HepG2 (cell line): ENCODE results near the gene ABI3. TPM values are rescaled to one million over a fixed set of nuclear protein-coding genes. Genes with fewer than 3 reads are reported as not detected.
A peak's percentile ranks its signal among the peaks of the same experiment; 100 is the strongest.

Experiments used
- ATAC-seq: fragments of 200-7000 bp; cut with Tn5 transposase; 3 replicates; pipeline ENCODE4 v1.9.1; 2020; ENCODE audit warnings: mild to moderate bottlenecking, moderate library complexity
- Bru-seq: library from RNA; stranded (reverse); fragments of 400-500 nt; gene quantifications from one replicate; lab custom pipeline; 2021; lab: Mats Ljungman, UMichigan
- BruChase-seq, 2 experiments: library from RNA; stranded (reverse); fragments of 400-500 nt; gene quantifications; one replicate each; lab custom pipeline; 2021; lab: Mats Ljungman, UMichigan
- BruUV-seq: library from RNA; stranded (reverse); fragments of 400-500 nt; replicated peaks from 2 replicates; lab custom pipeline; 2021; lab: Mats Ljungman, UMichigan
- CTCF ChIA-PET: fragments of 300-600 bp; formaldehyde crosslinking; extraction: SDS; loops from one replicate; lab custom pipeline; 2021; ENCODE audit warnings: low total read pairs, inconsistent platforms, low intra/inter-chr PET ratio; lab: Yijun Ruan, JAX
- POLR2A ChIA-PET: fragments of 350-600 bp; sonication (Branson Sonifier 250); formaldehyde crosslinking; loops from one replicate; lab custom pipeline; 2020; ENCODE audit warnings: antibody characterized with exemption, inconsistent platforms; lab: Yijun Ruan, JAX
- DNase-seq: peaks from one replicate; pipeline ENCODE4 v3.0.0-alpha.2; 2015; ENCODE audit warnings: low spot score
- FAIRE-seq: peaks from 3 replicates; lab custom pipeline; 2011; peaks lifted over from hg19 to GRCh38; lab: Jason Lieb, UNC
- H2AFZ ChIP-seq: one replicate; pipeline ENCODE4 v1.6.1; 2011; ENCODE audit warnings: low read length, inconsistent platforms
- H3K27ac ChIP-seq: fragments of 300-600 bp; 3 replicates; pipeline ENCODE4 v1.8.0; 2011; ENCODE audit warnings: mixed run types, mild to moderate bottlenecking, mixed read lengths, low read length, inconsistent platforms; ENCODE audit not compliant: insufficient read depth; ENCODE audit errors: extremely low read length
- H3K27me3 ChIP-seq, 2 experiments: fragments of 200-600 bp in 1 of 2; 2 replicates in 1 of 2; 3 replicates in 1 of 2; pipeline versions ENCODE4 v1.6.0 to v1.8.0; 2011; ENCODE audit warnings: low read length in 2 of 2, mild to moderate bottlenecking in 2 of 2, moderate library complexity in 2 of 2, inconsistent platforms in 1 of 2; ENCODE audit not compliant: insufficient read depth in 2 of 2, control insufficient read depth in 1 of 2
- H3K36me3 ChIP-seq, 2 experiments: fragments of 200-600 bp in 1 of 2; replicated peaks in 1 of 2; 2 replicates in 1 of 2; 3 replicates in 1 of 2; pipeline versions ENCODE4 v1.5.1 to v1.8.0; 2011; ENCODE audit warnings: low read length in 2 of 2, inconsistent platforms in 1 of 2; ENCODE audit not compliant: insufficient read depth in 2 of 2, control insufficient read depth in 1 of 2
- H3K4me1 ChIP-seq: 2 replicates; pipeline ENCODE4 v1.5.1; 2012; ENCODE audit warnings: low read length, inconsistent platforms; ENCODE audit not compliant: insufficient read depth
- H3K4me2 ChIP-seq: 2 replicates; pipeline ENCODE4 v1.6.0; 2011; ENCODE audit warnings: low read depth, low read length, inconsistent platforms
- H3K4me3 ChIP-seq, 3 experiments: fragments of 200-600 bp in 1 of 3; sonication (generic), shearing (Covaris generic) in 1 of 3; replicated peaks in 1 of 3; 2 replicates each; pipeline ENCODE4 v1.5.1; 2011 to 2016; ENCODE audit warnings: low read length in 3 of 3, inconsistent platforms in 2 of 3, low read depth in 2 of 3, mild to moderate bottlenecking in 2 of 3, control low read depth in 1 of 3, mixed read lengths in 1 of 3; ENCODE audit not compliant: insufficient read depth in 1 of 3
- H3K79me2 ChIP-seq: one replicate; pipeline ENCODE4 v1.6.1; 2011; ENCODE audit warnings: low read length, inconsistent platforms; ENCODE audit not compliant: insufficient read depth
- H3K9ac ChIP-seq: 2 replicates; pipeline ENCODE4 v1.6.0; 2011; ENCODE audit warnings: mild to moderate bottlenecking, low read depth, low read length, inconsistent platforms; ENCODE audit not compliant: insufficient read depth
- H3K9me3 ChIP-seq: 2 replicates; pipeline ENCODE4 v1.5.1; 2012; ENCODE audit warnings: mild to moderate bottlenecking, low read length
- H4K20me1 ChIP-seq: 2 replicates; pipeline ENCODE4 v1.6.0; 2011; ENCODE audit warnings: inconsistent platforms, mild to moderate bottlenecking, low read length, moderate library complexity; ENCODE audit not compliant: insufficient read depth
- HMGA1 ChIP-seq: sonication (generic); formaldehyde crosslinking; conservative IDR thresholded peaks from 2 replicates; pipeline ENCODE4 v1.4.0; 2020; ENCODE audit warnings: missing genetic modification reagents
- JUNB ChIP-seq: sonication (generic); formaldehyde crosslinking; IDR thresholded peaks from 2 replicates; pipeline ENCODE4 v1.8.0; 2022; ENCODE audit warnings: missing genetic modification reagents, mild to moderate bottlenecking, borderline replicate concordance
- SALL1 ChIP-seq: sonication (generic); formaldehyde crosslinking; IDR thresholded peaks from 2 replicates; pipeline ENCODE4 v1.8.0; 2022; ENCODE audit warnings: mild to moderate bottlenecking, missing genetic modification reagents
- SNAI1 ChIP-seq: sonication (generic); formaldehyde crosslinking; IDR thresholded peaks from 2 replicates; pipeline ENCODE4 v1.5.0; 2020; ENCODE audit warnings: mild to moderate bottlenecking, missing genetic modification reagents, borderline replicate concordance
- TBX2 ChIP-seq: sonication (generic); formaldehyde crosslinking; IDR thresholded peaks from 2 replicates; pipeline ENCODE4 v1.5.0; 2020; ENCODE audit warnings: missing genetic modification reagents, mild to moderate bottlenecking, borderline replicate concordance
- XRCC5 ChIP-seq: fragments of 200-400 bp; formaldehyde crosslinking; optimal IDR thresholded peaks from 2 replicates; pipeline ENCODE3; 2017; ENCODE audit warnings: mild to moderate bottlenecking, low read length
- ZBTB10 ChIP-seq: sonication (generic); formaldehyde crosslinking; IDR thresholded peaks from 2 replicates; pipeline ENCODE4 v1.4.0; 2020; ENCODE audit warnings: missing genetic modification reagents, borderline replicate concordance
- ZC3H4 ChIP-seq: sonication (generic); formaldehyde crosslinking; IDR thresholded peaks from 2 replicates; pipeline ENCODE4 v1.4.0; 2020; ENCODE audit warnings: missing genetic modification reagents, borderline replicate concordance
- ZFP91 ChIP-seq: sonication (generic); formaldehyde crosslinking; IDR thresholded peaks from 2 replicates; pipeline ENCODE4 v1.9.0; 2022; ENCODE audit warnings: missing genetic modification reagents, mild to moderate bottlenecking, borderline replicate concordance
- ZNF362 ChIP-seq: sonication (generic); formaldehyde crosslinking; IDR thresholded peaks from 2 replicates; pipeline ENCODE4 v1.4.0; 2020; ENCODE audit warnings: missing genetic modification reagents, mild to moderate bottlenecking, borderline replicate concordance
- ZNF576 ChIP-seq: sonication (generic); formaldehyde crosslinking; IDR thresholded peaks from 2 replicates; pipeline ENCODE4 v1.4.0; 2020; ENCODE audit warnings: mild to moderate bottlenecking, missing genetic modification reagents
- ZNF777 ChIP-seq: sonication (generic); formaldehyde crosslinking; IDR thresholded peaks from 2 replicates; pipeline ENCODE4 v1.4.0; 2020; ENCODE audit warnings: missing genetic modification reagents
- WGBS: methylation state at CpG from one replicate; pipeline ENCODE4 v1.1.6; 2017; ENCODE audit warnings: low lambda C conversion rate; 5-methylcytosine and 5-hydroxymethylcytosine counted together
- in situ Hi-C: cut with HindIII; loops from 2 replicates; pipeline ENCODE4 v1.10.0; 2017; ENCODE audit warnings: low pct_unique_long_range_greater_than_20kb; ENCODE audit not compliant: extremely low pct_ligation_motif_present
- intact Hi-C: fragments of 100-400 bp; cut with micrococcal nuclease; formaldehyde crosslinking; loops from one replicate; pipeline ENCODE4 v1.10.0; 2022; ENCODE audit not compliant: unreplicated experiment
- long read RNA-seq, 2 experiments: library from RNA in 1 of 2; library from polyadenylated mRNA in 1 of 2; stranded (forward) in 1 of 2; unstranded in 1 of 2; transcript quantifications; one replicate each; pipeline ENCODE4 v2.0.0, GENCODE V29; 2019 to 2022
- polyA minus RNA-seq, 3 experiments: library from RNA; depleted of rRNA, polyadenylated mRNA; stranded (reverse); fragments of >200 nt; gene quantifications; 2 replicates each; pipeline ENCODE4 v1.2.3, GENCODE V29; 2011; ENCODE audit warnings: low replicate concordance in 1 of 3
- polyA plus RNA-seq, 8 experiments: library from polyadenylated mRNA; depleted of rRNA in 3 of 8; stranded (reverse) in 7 of 8; unstranded in 1 of 8; fragments of >200 nt; fragmentation: Illumina TruSeq in 4 of 8; extraction: Trizol in 4 of 8; gene quantifications; 2 replicates each; pipeline versions ENCODE4 v1.2.1 to v1.2.3, GENCODE V29; 2011 to 2016; ENCODE audit warnings: low read depth in 4 of 8, missing spikeins in 1 of 8, mixed read lengths in 1 of 8; ENCODE audit not compliant: insufficient read depth in 1 of 8
- total RNA-seq, 5 experiments: library from RNA; depleted of rRNA; stranded (reverse); fragments of >200 nt; fragmentation: Illumina TruSeq; extraction: Trizol; gene quantifications; 2 replicates each; pipeline ENCODE4 v1.2.3, GENCODE V29; 2016; ENCODE audit warnings: low read depth in 1 of 5

Gene ABI3
- total RNA-seq (2016; rRNA removed; fragmentation: Illumina TruSeq; extraction: Trizol) (not detected in 2 replicates), polyA plus RNA-seq (2011; rRNA removed) (not detected in 2 replicates), polyA minus RNA-seq (2011; rRNA and poly(A)+ RNA removed; ENCODE audit: low replicate concordance) (not detected in 2 replicates), Bru-seq, nascent RNA (percentile 7 among the genes with signal in this experiment), BruChase-seq, experiment 1, labeled RNA remaining after a 6-hour chase (not detected), BruChase-seq, experiment 2, labeled RNA remaining after a 2-hour chase (percentile 7 among the genes with signal in this experiment)
- total RNA-seq (2016; cell fraction: cytosol; rRNA removed; fragmentation: Illumina TruSeq; extraction: Trizol; ENCODE audit: low read depth) = not detected in 2 replicates
- total RNA-seq (2016; cell fraction: insoluble cytoplasmic fraction; rRNA removed; fragmentation: Illumina TruSeq; extraction: Trizol) = not detected in 2 replicates
- not detected in 2 replicates for total RNA-seq (2016; cell fraction: membrane; rRNA removed; fragmentation: Illumina TruSeq; extraction: Trizol)
- not detected in 2 replicates for total RNA-seq (2016; cell fraction: nucleus; rRNA removed; fragmentation: Illumina TruSeq; extraction: Trizol)
- 0.04 TPM in 1 of 2 replicates, not detected in the other for polyA plus RNA-seq (2011; cell fraction: cytosol; rRNA removed)
- not detected in 2 replicates for polyA plus RNA-seq (2011; cell fraction: nucleus; rRNA removed)
- polyA plus RNA-seq (2012) = not detected in 2 replicates
- polyA plus RNA-seq (2016; cell fraction: cytosol; fragmentation: Illumina TruSeq; extraction: Trizol; ENCODE audit: low read depth) = not detected in 2 replicates
- polyA plus RNA-seq (2016; cell fraction: insoluble cytoplasmic fraction; fragmentation: Illumina TruSeq; extraction: Trizol; ENCODE audit: low read depth) = not detected in 2 replicates
- not detected in 2 replicates for polyA plus RNA-seq (2016; cell fraction: membrane; fragmentation: Illumina TruSeq; extraction: Trizol; ENCODE audit: low read depth)
- polyA plus RNA-seq (2016; cell fraction: nucleus; fragmentation: Illumina TruSeq; extraction: Trizol; ENCODE audit: insufficient read depth, low read depth) = not detected in 2 replicates
- polyA minus RNA-seq (2011; cell fraction: cytosol; rRNA and poly(A)+ RNA removed) = not detected in 2 replicates
- polyA minus RNA-seq (2011; cell fraction: nucleus; rRNA and poly(A)+ RNA removed) = not detected in 2 replicates
- long read RNA-seq, experiment 1 = 0 reads
- long read RNA-seq, experiment 2 = 0 reads

- Histone ChIP-seq H3K36me3 (no peaks in the 10 kb centered on the region), H3K27me3 (peaks cover 9 to 82% of the 10 kb centered on the region in 2 experiments), H2AFZ (no peak within 1 kb of the TSS), H3K4me2 (no peak within 1 kb of the TSS), H3K4me1 (no peaks in the 10 kb centered on the region), H3K9ac (no peak within 1 kb of the TSS), H3K4me3 (no peak within 1 kb of the TSS), H3K27ac (no peak within 1 kb of the TSS), H3K79me2 (no peaks in the 10 kb centered on the region), H4K20me1 (no peaks in the 10 kb centered on the region), H3K9me3 (no peaks in the 10 kb centered on the region)
- ChIA-PET CTCF (no interaction called here), POLR2A (no interaction called here)
- no peak; the same call in 2 of the 3 replicates for ATAC-seq
- 32% methylated on average over 16 of the region's 22 CpGs for WGBS
- intact Hi-C loops (no loop called here), in situ Hi-C loops (no loop called here)
- no peak for FAIRE-seq
- no peak for TF ChIP-seq XRCC5
- no peak for TF ChIP-seq ZNF576 (CRISPR knock-in tag)
- TF ChIP-seq ZNF362 (CRISPR knock-in tag) = no peak
- no peak for TF ChIP-seq HMGA1 (CRISPR knock-in tag)
- TF ChIP-seq ZBTB10 (CRISPR knock-in tag) = no peak
- no peak for TF ChIP-seq SNAI1 (CRISPR knock-in tag)
- TF ChIP-seq ZFP91 = no peak
- TF ChIP-seq ZNF777 (CRISPR knock-in tag) = no peak
- TF ChIP-seq SALL1 (CRISPR knock-in tag) = no peak
- no peak for TF ChIP-seq JUNB (CRISPR knock-in tag)
- TF ChIP-seq TBX2 = no peak
- no peak for TF ChIP-seq ZC3H4 (CRISPR knock-in tag)
- no TSS peak for BruUV-seq
- DNase-seq = no peak
Observed at GRCh38 chr17:49210158-49211029, at the start of gene ABI3, which contains the start of gene GNGT2. TSS of gene ABI3 (plus strand) at chr17:49210707. CDS start at chr17:49210725, 18 bp downstream. TSS of gene GNGT2 (minus strand) at chr17:49210574. CDS start at chr17:49207422, 3,152 bp downstream.
